ENCODE data around the gene RBL1.
"Not testable (repeated sequence)": the region's sequence is repeated elsewhere in the genome, so short reads cannot be mapped to it uniquely, and the experiment has no call there.

Gene RBL1

DNA sequence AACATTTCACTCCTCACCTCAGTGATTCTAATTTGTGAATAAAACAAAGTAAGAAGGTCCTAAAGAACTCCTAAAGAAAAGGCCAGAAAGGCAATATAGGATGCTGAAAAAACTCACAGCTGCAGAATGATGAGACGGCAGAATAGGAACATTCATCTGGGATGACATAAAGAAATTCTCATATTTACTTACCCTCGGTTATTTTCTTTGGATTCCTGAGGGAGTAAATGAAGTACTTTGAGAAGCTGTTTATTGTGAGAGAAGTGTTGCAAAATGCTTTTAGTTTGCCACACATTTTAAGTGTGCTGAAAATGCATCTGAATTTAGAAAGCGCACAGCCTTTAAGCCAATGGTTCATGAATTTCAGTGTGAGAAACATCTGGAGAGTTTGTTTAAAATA, 35.7 kb upstream of the RBL1 start:
- TF ChIP-seq, protein P1, sequence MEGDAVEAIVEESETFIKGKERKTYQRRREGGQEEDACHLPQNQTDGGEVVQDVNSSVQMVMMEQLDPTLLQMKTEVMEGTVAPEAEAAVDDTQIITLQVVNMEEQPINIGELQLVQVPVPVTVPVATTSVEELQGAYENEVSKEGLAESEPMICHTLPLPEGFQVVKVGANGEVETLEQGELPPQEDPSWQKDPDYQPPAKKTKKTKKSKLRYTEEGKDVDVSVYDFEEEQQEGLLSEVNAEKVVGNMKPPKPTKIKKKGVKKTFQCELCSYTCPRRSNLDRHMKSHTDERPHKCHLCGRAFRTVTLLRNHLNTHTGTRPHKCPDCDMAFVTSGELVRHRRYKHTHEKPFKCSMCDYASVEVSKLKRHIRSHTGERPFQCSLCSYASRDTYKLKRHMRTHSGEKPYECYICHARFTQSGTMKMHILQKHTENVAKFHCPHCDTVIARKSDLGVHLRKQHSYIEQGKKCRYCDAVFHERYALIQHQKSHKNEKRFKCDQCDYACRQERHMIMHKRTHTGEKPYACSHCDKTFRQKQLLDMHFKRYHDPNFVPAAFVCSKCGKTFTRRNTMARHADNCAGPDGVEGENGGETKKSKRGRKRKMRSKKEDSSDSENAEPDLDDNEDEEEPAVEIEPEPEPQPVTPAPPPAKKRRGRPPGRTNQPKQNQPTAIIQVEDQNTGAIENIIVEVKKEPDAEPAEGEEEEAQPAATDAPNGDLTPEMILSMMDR (IDR thresholded peaks at IDR 0.05; ENCODE audit: low read depth, low read length, missing control alignments) = no peak
- Histone ChIP-seq H3K4me3 (ENCODE audit: low read depth, low read length) (no peak overlapping the region), H3K36me3 (replicated peaks) (no peaks in the 10 kb centered on the region), H3K27ac (no peak overlapping the region), H3K27me3 (replicated peaks) (no peaks in the 10 kb centered on the region)
- in situ Hi-C loops (cut with HindIII; ENCODE audit: low pct_ligation_motif_present, low sequenced_read_pairs) = no loop called here
- no peak for DNase-seq

DNA sequence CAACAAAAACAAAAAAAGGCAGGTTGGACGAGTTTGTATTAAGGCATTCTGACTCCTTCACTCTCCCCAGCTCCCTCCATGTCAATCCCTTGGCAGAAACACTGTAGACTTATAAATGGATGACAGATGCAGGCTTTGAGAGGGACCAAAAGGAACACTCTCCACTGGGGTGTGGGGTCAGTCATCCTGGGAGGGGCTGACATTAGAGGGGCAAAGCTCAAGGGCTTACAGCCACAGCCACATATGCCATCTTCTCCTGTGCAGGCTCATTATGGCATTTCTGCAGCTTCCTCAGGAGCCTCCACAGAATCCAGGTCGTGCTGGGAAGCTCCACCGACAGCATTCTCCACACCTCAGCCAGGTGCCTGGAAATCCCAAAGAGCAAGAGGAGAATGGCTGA, 33.0 kb upstream of the RBL1 start:
- Histone ChIP-seq H3K27me3 (replicated peaks) (no peaks in the 10 kb centered on the region), H3K27ac (no peak overlapping the region), H3K36me3 (replicated peaks) (no peaks in the 10 kb centered on the region), H3K4me3 (ENCODE audit: low read depth, low read length) (no peak overlapping the region)
- no peak for DNase-seq
- in situ Hi-C loops (cut with HindIII; ENCODE audit: low pct_ligation_motif_present, low sequenced_read_pairs) = no loop called here
- TF ChIP-seq, protein P1 (IDR thresholded peaks at IDR 0.05; ENCODE audit: low read depth, low read length, missing control alignments) = no peak

DNA sequence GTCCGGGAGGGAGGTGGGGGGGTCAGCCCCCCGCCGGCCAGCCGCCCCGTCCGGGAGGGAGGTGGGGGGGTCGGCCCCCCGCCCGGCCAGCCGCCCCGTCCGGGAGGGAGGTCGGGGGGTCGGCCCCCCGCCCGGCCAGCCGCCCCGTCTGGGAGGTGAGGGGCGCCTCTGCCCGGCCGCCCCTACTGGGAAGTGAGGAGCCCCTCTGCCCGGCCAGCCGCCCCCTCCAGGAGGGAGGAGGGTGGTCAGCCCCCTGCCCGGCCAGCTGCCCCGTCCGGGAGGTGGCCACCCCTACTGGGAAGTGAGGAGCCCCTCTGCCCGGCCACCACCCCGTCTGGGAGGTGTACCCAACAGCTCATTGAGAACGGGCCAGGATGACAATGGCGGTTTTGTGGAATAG, 30.5 kb upstream of the RBL1 start:
- H3K27ac ChIP-seq; DNase-seq; H3K36me3 ChIP-seq (replicated peaks); in situ Hi-C loops (cut with HindIII; ENCODE audit: low pct_ligation_motif_present, low sequenced_read_pairs); H3K4me3 ChIP-seq (ENCODE audit: low read depth, low read length); H3K27me3 ChIP-seq (replicated peaks): not testable (repeated sequence)

DNA sequence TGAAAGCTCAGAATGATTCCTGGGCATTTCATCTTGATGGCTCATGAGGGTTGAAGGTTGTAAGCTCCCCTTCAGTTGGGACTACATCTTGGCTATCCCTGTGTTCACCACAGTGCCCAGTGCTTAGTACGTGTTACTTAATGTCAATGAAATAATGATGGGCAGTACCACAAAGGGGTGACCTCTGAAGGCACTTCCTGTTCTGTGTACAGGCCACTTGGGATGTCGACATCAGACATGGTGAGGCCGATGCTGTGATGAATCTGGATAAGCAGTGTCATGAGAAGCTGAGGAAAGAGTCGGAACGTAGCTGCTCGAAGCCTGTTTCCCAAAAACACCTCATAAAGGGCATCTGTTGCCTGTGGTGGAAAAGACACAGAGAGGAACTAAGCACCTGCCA, 27.6 kb upstream of the RBL1 start:
- no peak for DNase-seq
- TF ChIP-seq, protein P1 (IDR thresholded peaks at IDR 0.05; ENCODE audit: low read depth, low read length, missing control alignments) = no peak
- in situ Hi-C loops (cut with HindIII; ENCODE audit: low pct_ligation_motif_present, low sequenced_read_pairs) = no loop called here
- no peaks in the 10 kb centered on the region for H3K27me3 ChIP-seq (replicated peaks)
- no peaks in the 10 kb centered on the region for H3K36me3 ChIP-seq (replicated peaks)
- H3K27ac ChIP-seq = no peak overlapping the region
- H3K4me3 ChIP-seq (ENCODE audit: low read depth, low read length) = no peak overlapping the region

DNA sequence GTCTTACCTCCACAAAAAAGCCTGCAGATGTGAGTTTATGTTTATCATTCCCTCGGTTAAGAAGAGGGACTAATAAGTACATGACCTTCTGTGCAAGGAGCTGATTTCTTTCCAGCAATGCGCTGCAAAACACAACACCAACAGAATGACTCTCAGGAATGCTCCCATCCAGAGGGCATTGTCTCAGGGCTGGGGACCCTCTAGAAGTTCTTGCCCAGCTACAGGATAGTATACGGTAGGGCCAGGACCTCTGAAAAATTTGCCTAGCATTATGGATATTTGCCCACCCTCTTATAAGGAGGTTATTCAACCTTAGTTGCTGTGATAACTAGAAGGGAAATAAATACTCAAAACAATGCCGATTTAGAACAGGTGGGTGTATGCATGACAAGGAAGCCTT, 24.7 kb upstream of the RBL1 start:
- in situ Hi-C loops (cut with HindIII; ENCODE audit: low pct_ligation_motif_present, low sequenced_read_pairs) = no loop called here
- H3K4me3 ChIP-seq (ENCODE audit: low read depth, low read length) = no peak overlapping the region
- H3K36me3 ChIP-seq (replicated peaks) = no peaks in the 10 kb centered on the region
- H3K27ac ChIP-seq = no peak overlapping the region
- TF ChIP-seq, protein P1 (IDR thresholded peaks at IDR 0.05; ENCODE audit: low read depth, low read length, missing control alignments) = no peak
- H3K27me3 ChIP-seq (replicated peaks) = no peaks in the 10 kb centered on the region
- no peak for DNase-seq

DNA sequence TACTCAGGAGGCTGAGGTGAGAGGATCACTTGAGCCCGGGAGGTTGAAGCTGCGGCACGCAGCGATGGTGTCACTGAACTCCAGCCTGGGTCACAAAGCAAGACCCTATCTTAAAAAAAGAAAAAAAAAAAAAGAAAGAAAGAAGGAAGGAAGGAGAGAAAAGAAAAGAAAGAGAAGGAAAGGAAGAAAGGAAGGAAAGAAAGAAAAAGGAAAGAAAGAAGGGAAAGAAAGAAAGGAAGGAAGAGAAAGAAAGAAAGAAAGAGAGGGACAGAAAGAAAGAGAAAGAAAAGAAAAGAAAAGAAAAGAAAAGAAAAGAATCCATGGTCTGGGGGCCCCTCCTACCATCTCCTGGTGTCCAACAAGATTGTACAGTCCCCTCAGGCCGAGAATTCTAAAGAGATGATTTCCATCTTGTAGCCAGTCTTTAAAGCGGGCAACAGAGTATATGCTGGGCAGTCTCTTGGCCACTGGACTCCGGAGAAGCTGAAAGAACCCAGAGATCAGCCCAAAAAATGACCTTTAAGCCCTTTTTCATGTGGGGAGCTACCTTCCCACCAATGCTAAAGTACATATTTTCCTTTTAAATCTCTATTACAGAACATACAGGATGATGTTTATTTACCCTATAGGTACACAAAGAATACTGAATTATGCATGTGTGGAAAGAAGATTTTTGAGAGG, 23.7 kb upstream of the RBL1 start:
- in situ Hi-C loops (cut with HindIII; ENCODE audit: low pct_ligation_motif_present, low sequenced_read_pairs) = no loop called here

More for the DNA sequence above, 23.7 kb upstream of the RBL1 start:
- no peak for DNase-seq
- H3K27ac ChIP-seq = no peak overlapping the region
- no peaks in the 10 kb centered on the region for H3K36me3 ChIP-seq (replicated peaks)
- TF ChIP-seq, protein P1 (IDR thresholded peaks at IDR 0.05; ENCODE audit: low read depth, low read length, missing control alignments) = no peak
- H3K4me3 ChIP-seq (ENCODE audit: low read depth, low read length) = no peak overlapping the region
- no peaks in the 10 kb centered on the region for H3K27me3 ChIP-seq (replicated peaks)

Measured in brain microvascular endothelial cell (primary cell).